GM21737 (cell line): Measurements from ENCODE around the gene TRIOBP.
"Not testable (repeated sequence)": the region's sequence is repeated elsewhere in the genome, so short reads cannot be mapped to it uniquely, and the experiment has no call there.

Experiments used
- ATAC-seq: cut with Tn5 transposase; IDR thresholded peaks from one replicate; pipeline ENCODE4 v1.9.1; 2021; ENCODE audit warnings: mild to moderate bottlenecking, moderate library complexity; ENCODE audit not compliant: unreplicated experiment

Gene TRIOBP

GRCh38 chr22:37771702-37772427 is 75.0 kb downstream of the TRIOBP start:
- ATAC-seq, result no peak

GRCh38 chr22:37774728-37775127 is 77.9 kb downstream of the TRIOBP start:
- no peak for ATAC-seq

GRCh38 chr22:37775785-37776638 is 79.2 kb downstream of the TRIOBP start:
- ATAC-seq, result no peak

- ATAC-seq, result no peak
These were observed 79.8 kb downstream of the TRIOBP start for GRCh38 chr22:37776639-37777005.

- ATAC-seq, result no peak
These were observed 80.4 kb downstream of the TRIOBP start for GRCh38 chr22:37777122-37777687.

- no peak for ATAC-seq
These were observed 81.6 kb downstream of the TRIOBP start for GRCh38 chr22:37778370-37779009.

- no peak for ATAC-seq
These were observed 84.7 kb downstream of the TRIOBP start for GRCh38 chr22:37781434-37782059.

- ATAC-seq, result no peak
These were observed 85.7 kb downstream of the TRIOBP start for GRCh38 chr22:37782340-37783168.

- ATAC-seq, result no peak
These were observed 88.1 kb downstream of the TRIOBP start for GRCh38 chr22:37784829-37785495.

- no peak for ATAC-seq
These were observed 93.4 kb downstream of the TRIOBP start for GRCh38 chr22:37790234-37790633.

- ATAC-seq, result no peak
These were observed 95.6 kb downstream of the TRIOBP start for GRCh38 chr22:37792494-37792893.

GRCh38 chr22:37794376-37794775 is 97.5 kb downstream of the TRIOBP start:
- no peak for ATAC-seq

- ATAC-seq, result no peak
These were observed 99.2 kb downstream of the TRIOBP start for GRCh38 chr22:37796079-37796478.

GRCh38 chr22:37797259-37797658 is 100.4 kb downstream of the TRIOBP start:
- ATAC-seq, result not testable (repeated sequence)

- no peak for ATAC-seq
These were observed 101.1 kb downstream of the TRIOBP start for GRCh38 chr22:37797874-37798500.

GRCh38 chr22:37799979-37800378 is 103.1 kb downstream of the TRIOBP start:
- not testable (repeated sequence) for ATAC-seq

- no peak for ATAC-seq
These were observed 105.1 kb downstream of the TRIOBP start for GRCh38 chr22:37801946-37802309.

GRCh38 chr22:37802310-37803194 is 105.7 kb downstream of the TRIOBP start:
- no peak for ATAC-seq
